Gastrocnemius medialis (tissue), 4 donors: Measurements from ENCODE around the gene QSOX2.
"Not testable (repeated sequence)": the region's sequence is repeated elsewhere in the genome, so short reads cannot be mapped to it uniquely, and the experiment has no call there.

Experiments
- CTCF ChIP-seq, 5 experiments: fragments of 450-650 bp in 3 of 5; fragments of 200-600 bp in 2 of 5; sonication (generic) in 2 of 5; IDR thresholded peaks in 4 of 5; conservative IDR thresholded peaks in 1 of 5; 1 replicate in 4 of 5; 2 replicates in 1 of 5; pipeline ENCODE4 v1.5.1; 2016 to 2019; ENCODE audit warnings: antibody characterized with exemption in 5 of 5, mild to moderate bottlenecking in 3 of 5, moderate library complexity in 3 of 5
- POLR2A ChIP-seq, 2 donors: fragments of 450-650 bp; IDR thresholded peaks; one replicate each; pipeline ENCODE4 v1.6.1; 2017; ENCODE audit warnings: antibody characterized with exemption in 2 of 2, mild to moderate bottlenecking in 2 of 2, moderate library complexity in 2 of 2

GRCh38 chr9:136236471-136237410 lies 8.9 kb downstream of the QSOX2 start:
- not testable (repeated sequence) for TF ChIP-seq CTCF (IDR thresholded peaks at IDR 0.05 in 4 of 5, conservative IDR thresholded peaks at IDR 0.05 in 1 of 5); POLR2A (IDR thresholded peaks at IDR 0.05)
